Measurements from ENCODE around the gene OR1F1. TPM values are rescaled to one million over a fixed set of nuclear protein-coding genes. Genes with fewer than 3 reads are reported as not detected.
A peak's percentile ranks its signal among the peaks of the same experiment; 100 is the strongest.
"Not testable (repeated sequence)": the region's sequence is repeated elsewhere in the genome, so short reads cannot be mapped to it uniquely, and the experiment has no call there.

Gene OR1F1
- total RNA-seq, 1 donor from 2014 or later = not detected

- ATAC-seq (ENCODE audit: poor library complexity) (peak; percentile 59), DNase-seq (peak; percentile 89)
- intact Hi-C loops (cut with DNase I) = no loop called here
Measured at GRCh38 chr16:3149630-3150345, 38.2 kb upstream of the OR1F1 start.

GRCh38 chr16:3150346-3151218 lies 37.4 kb upstream of the OR1F1 start:
- intact Hi-C loops (cut with DNase I) = no loop called here
- ATAC-seq (ENCODE audit: poor library complexity) = peak; percentile 93
- peak; percentile 96 for DNase-seq

- intact Hi-C loops (cut with DNase I) = no loop called here
- DNase-seq (no peak), ATAC-seq (ENCODE audit: poor library complexity) (no peak)
Measured at GRCh38 chr16:3152027-3152276, 36.1 kb upstream of the OR1F1 start.

- intact Hi-C loops (cut with DNase I) = no loop called here
- peak; percentile 88 for DNase-seq
- peak; percentile 56 for ATAC-seq (ENCODE audit: poor library complexity)
Measured at GRCh38 chr16:3152277-3152990, 35.6 kb upstream of the OR1F1 start.

GRCh38 chr16:3152991-3153368 lies 35.0 kb upstream of the OR1F1 start:
- DNase-seq (no peak), ATAC-seq (ENCODE audit: poor library complexity) (no peak)
- intact Hi-C loops (cut with DNase I) = no loop called here

DNA sequence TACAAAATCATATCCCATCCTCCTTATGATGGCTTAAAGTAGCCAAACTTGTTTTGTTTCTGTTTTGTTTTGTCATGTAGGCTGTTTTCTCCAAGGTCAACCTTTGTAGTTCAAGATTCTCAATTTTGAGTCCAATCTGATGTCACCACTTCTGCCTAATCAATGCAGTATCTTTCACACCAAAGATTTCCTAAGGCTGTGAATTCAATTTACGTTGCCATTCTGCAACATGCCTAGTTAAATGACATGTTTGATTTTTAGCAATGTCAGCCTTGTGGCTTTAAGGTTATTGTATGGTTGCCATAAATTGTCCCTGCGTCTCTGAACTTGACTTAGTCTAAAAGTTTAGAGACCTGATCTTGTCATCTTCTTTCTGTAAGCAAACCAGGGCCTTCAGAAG lies 32.8 kb upstream of the OR1F1 start:
- ATAC-seq (ENCODE audit: poor library complexity) = no peak
- intact Hi-C loops (cut with DNase I) = no loop called here

DNA sequence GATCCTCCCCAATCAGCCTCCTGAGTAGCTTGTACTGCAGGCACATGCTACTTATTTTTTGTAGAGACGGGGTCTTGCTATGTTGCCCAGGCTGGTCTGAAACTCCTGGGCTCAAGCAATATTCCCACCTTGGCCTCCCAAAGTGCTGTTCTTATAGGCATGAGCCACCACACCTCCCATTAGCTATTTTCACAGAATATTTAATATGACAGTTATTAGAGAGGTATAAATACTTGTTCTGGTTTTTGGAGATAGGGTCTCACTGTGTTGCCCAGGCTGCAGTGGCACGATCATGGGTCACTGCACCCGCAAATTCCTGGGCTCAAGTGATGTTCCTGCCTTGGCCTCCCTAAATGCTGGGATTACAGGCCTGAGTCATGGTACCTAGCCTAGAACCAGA lies 32.0 kb upstream of the OR1F1 start:
- intact Hi-C loops (cut with DNase I) = no loop called here
- no peak for DNase-seq
- ATAC-seq (ENCODE audit: poor library complexity) = no peak

More for the DNA sequence above, 32.8 kb upstream of the OR1F1 start:
- DNase-seq = no peak

DNA sequence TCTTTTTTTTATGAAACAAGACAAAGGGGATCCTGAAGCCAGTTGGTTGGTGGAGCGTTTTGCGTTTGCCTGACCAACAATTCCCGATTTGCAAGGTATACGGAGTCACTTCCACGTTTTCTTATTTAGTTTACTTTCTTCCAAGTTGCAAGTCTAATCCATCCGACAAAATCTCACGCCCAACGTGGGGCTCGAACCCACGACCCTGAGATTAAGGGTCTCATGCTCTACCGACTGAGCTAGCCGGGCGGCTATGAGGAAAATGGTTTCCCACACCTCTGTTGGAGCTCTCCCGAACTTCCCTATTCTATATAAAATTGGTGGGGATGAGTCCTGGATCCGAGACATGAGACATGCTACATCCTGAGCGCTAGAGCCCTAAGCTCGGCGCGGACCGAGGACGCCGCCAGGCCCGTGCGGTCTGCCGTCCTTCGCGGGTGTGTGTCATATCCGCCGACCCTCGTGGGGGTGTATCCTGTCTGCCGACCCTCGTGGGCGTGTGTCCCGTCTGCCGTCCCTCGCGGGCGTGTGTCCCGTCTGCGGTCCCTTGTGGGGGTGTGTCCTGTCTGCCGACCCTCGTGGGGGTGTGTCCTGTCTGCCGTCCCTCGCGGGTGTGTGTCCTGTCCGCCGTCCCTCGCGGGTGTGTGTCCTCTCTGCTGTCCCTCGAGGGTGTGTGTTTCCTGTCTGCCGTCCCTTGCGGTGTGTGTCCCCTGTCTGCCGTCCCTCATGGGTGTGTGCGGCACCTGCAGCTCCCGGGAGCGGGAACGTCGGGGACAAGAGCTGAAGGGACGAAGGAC lies 30.6 kb upstream of the OR1F1 start:
- intact Hi-C loops (cut with DNase I) = no loop called here
- peak; percentile 20 for ATAC-seq (ENCODE audit: poor library complexity)
- DNase-seq = peak; percentile 71

DNA sequence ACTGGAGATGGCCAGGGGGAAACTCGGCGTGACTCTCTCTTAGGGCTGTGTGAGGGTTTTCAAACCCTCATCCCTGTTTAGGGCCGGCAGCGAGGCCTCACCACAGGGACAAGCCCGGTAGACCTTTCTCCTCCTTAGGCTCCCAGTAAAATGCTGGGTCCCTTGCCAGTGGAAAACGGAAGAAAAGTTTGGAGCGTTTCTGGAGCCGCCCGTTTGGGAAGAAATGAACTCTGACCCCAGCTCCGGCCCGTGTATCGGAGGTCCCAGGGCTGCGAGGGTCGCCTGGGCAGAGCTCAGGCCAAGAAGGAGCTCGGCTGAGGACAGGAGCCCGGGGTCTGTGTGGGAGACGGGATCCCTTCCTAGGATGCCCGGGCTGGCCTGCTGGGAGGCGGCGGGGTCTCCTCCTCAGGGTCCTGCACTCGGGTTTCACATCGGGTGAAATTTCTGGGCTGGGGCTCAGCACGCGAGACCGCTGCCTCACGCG lies 29.9 kb upstream of the OR1F1 start:
- intact Hi-C loops (cut with DNase I) = no loop called here
- ATAC-seq (ENCODE audit: poor library complexity) (peak; percentile 32), DNase-seq (peak; percentile 44)

DNA sequence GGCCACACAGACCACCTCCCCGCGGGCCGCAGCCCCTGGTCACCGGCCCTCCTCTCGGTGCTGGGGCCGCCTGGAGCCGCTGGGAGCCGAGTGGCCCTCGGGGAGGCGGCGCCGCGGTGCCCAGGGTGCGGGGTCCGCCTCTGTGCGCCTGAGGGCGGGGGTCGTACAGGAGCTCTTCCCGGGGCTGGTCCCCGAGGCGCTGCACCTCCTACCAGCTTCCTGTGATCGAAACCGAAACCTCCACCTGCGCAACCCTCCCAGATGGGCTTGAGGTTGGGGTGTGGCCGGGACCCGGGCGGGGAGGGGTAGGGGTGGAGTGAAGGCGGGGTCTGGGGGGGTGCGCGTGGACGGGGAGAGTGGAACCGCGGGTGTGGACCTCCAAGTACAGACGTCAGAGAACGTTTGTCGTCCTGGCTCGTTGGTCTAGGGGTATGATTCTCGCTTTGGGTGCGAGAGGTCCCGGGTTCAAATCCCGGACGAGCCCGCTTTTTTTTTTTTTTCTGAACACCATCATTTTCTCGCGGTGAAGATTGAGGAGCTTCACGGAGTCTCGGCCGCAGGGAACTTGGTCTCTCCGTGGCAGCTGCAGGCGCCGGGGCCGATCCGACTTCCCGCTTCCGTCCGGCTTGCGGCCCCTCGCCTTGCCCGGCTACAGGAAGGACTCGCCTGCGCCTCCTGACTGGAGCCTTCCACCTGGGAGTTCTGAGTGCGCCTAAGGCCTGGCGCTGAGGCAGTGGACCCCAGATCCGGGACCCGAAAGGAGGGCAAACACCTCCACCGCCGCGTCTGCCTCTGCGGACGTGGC lies 29.3 kb upstream of the OR1F1 start:
- ATAC-seq (ENCODE audit: poor library complexity) = peak; percentile 91
- intact Hi-C loops (cut with DNase I) = no loop called here
- DNase-seq = peak; percentile 87

DNA sequence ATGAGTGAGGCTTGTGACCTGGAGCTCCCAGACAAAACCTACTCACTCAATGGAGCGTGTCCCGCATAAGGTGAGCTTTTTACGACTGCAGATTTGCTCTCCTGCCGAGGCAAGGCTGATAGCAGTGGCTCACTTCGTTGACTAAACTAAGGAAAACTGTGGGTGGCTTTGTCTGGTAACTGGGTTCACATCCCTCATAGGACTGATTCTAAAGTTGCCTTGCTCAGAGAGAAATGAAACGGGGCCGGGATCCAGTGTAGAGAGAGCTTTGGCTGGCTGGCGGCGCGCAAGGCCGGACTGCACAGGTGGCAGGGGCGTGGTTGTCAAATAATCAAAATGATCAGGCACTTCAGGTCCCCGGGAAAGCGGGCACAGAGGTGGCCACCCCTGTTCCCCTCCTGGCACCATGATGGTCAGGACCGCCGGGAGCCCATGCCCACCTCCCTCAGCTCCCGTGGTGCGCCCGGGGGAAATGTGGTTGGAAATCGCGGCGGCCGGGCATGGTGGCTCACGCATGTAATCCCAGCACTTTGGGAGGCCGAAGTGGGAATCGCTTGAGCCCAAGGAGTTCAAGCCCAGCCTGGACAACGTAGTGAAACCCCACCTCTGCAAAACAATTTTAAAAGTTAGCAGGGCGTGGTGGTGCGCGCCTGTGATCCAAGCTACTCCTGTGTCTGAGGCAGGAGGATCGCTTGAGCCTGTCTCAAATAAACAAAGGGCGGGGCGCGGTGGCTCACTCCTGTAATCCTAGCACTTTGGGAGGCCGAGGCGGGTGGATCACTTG lies 26.6 kb upstream of the OR1F1 start:
- ATAC-seq (ENCODE audit: poor library complexity) (no peak), DNase-seq (no peak)
- intact Hi-C loops (cut with DNase I) = loop anchor here (10.0 kb wide), 1 partner anchor 107 kb away; no protein-coding TSS in a partner anchor

- intact Hi-C loops (cut with DNase I) = loop anchor here (10.0 kb wide), 1 partner anchor 110 kb away; no protein-coding TSS in a partner anchor
- no peak for DNase-seq
Measured at GRCh38 chr16:3164121-3164991, 23.6 kb upstream of the OR1F1 start.

GRCh38 chr16:3165111-3165822 lies 22.7 kb upstream of the OR1F1 start:
- DNase-seq (no peak), ATAC-seq (ENCODE audit: poor library complexity) (no peak)
- intact Hi-C loops (cut with DNase I) = loop anchor here (10.0 kb wide), 1 partner anchor 110 kb away; no protein-coding TSS in a partner anchor

More at GRCh38 chr16:3164121-3164991, 23.6 kb upstream of the OR1F1 start:
- ATAC-seq (ENCODE audit: poor library complexity) = no peak

DNA sequence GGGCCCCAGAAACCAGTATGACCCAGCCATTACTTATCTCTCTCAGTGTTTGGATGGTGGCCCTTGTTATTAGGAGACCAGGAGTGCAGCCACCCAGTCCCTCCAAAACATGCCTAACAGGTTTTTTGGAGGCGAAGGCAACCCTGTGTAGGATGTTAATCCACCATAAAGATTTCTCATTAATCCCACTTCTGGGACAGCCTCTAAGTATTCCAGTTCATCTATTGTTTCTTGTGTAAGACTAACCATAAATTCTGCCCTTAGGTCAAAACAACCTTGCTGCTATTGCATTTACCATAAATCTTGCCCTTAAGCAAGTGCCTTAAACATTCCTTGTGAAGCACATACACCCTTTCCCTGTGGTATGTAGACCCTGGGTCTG lies 21.5 kb upstream of the OR1F1 start:
- ATAC-seq (ENCODE audit: poor library complexity) (no peak), DNase-seq (no peak)
- intact Hi-C loops (cut with DNase I) = loop anchor here (10.0 kb wide), 1 partner anchor 112 kb away; no protein-coding TSS in a partner anchor

- not testable (repeated sequence) for ATAC-seq (ENCODE audit: poor library complexity); DNase-seq
- intact Hi-C loops (cut with DNase I) = loop anchor here (10.0 kb wide), 1 partner anchor 114 kb away; no protein-coding TSS in a partner anchor
Measured at GRCh38 chr16:3168729-3169128, 19.3 kb upstream of the OR1F1 start.
